AML-193 (cell line): Measurements from ENCODE around the gene CHRNA1.
A peak's percentile ranks its signal among the peaks of the same experiment; 100 is the strongest.
"Not testable (repeated sequence)": the region's sequence is repeated elsewhere in the genome, so short reads cannot be mapped to it uniquely, and the experiment has no call there.

Source experiments
- DNase-seq, 2 experiments: peaks; one replicate each; lab custom pipeline; 2025; lab: John Stamatoyannopoulos, UW

The CHRNA1 gene

DNA sequence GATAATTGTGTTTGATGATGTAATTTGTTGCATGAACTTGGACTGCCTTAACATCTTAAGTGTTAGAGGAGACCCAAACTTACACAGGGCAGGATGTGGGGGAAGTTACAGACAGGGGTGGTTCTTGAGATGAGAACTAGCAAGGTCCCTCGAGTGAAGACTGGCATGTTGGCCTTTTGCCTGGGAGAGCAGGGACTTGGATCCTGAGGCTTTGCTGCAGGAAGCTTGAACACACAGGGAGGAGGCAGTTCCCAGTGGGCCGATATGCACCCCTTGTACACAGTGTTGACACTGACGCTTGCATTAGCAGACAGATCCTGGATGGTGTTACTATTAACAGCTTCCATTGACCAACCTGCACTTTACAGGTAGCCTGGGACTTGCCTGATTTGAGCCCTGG lies 47.5 kb downstream of the CHRNA1 start:
- DNase-seq: no peak

GRCh38 chr2:174713686-174714085 lies 50.6 kb downstream of the CHRNA1 start:
- no peak for DNase-seq

- DNase-seq: no peak
These were observed 53.1 kb downstream of the CHRNA1 start for GRCh38 chr2:174711206-174711605.

DNA sequence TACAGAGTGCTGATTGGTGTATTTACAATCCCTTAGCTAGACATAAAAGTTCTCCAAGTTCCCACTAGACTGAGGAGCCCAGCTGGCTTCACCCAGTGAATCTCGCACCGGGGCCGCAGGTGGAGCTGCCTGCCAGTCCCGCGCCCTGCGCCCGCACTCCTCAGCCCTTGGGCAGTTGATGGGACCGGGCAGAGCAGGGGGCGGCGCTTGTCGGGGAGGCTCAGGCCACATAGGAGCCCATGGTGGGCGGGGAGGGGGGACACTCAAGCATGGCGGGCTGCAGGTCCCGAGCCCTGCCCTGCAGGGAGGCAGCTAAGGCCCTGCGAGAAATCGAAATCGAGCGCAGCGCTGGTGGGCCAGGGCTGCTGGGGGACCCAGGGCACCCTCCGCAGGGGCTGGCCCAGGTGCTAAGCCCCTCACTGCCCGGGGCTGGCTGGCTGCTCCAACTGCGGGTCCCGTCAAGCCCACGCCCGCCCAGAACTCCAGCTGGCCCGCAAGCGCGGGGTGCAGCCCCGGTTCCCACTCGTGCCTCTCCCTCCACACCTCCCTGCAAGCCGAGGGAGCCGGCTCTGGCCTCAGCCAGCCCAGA lies 54.8 kb downstream of the CHRNA1 start:
- DNase-seq: not testable (repeated sequence)

DNA sequence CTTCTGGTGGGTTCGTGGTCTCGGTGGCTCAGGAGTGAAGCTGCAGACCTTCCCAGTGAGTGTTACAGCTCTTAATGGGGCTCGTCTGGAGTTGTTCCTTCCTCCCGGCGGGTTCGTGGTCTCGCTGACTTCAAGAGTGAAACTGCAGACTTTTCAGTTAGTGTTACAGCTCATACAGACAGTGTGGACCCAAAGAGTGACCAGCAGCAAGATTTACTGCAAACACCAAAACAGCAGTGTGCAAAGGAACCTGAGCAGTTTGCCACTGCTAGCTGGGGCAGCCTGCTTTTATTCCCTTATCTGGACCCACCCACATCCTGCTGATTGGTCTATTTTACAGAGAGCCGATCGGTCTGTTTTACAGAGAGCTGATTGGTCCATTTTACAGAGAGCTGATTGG lies 55.6 kb downstream of the CHRNA1 start:
- no peak for DNase-seq

- no peak for DNase-seq
These were observed 59.0 kb downstream of the CHRNA1 start for GRCh38 chr2:174705321-174705720.

- peak; percentile 68 to 69 for DNase-seq
These were observed 59.6 kb downstream of the CHRNA1 start for GRCh38 chr2:174704642-174705041.

DNA sequence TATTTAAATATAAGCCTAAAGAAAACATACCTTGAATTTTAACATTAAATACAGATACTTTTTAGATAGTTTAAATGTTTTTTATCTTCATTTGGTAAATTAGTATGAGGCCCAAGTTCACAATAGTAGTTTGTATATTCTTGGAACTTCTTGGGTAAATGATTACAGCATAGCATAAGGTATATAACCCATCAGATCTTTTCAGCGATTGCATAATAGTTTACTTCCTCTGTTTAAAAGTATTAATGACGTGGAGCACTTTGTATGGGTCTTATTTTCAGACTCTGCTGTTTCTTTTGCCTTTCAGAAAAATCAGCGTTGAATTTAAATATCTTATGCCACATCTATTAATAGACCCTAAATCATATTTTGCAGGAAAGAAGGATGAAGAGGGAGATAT lies 60.2 kb downstream of the CHRNA1 start:
- DNase-seq: peak; percentile 77 to 81

DNA sequence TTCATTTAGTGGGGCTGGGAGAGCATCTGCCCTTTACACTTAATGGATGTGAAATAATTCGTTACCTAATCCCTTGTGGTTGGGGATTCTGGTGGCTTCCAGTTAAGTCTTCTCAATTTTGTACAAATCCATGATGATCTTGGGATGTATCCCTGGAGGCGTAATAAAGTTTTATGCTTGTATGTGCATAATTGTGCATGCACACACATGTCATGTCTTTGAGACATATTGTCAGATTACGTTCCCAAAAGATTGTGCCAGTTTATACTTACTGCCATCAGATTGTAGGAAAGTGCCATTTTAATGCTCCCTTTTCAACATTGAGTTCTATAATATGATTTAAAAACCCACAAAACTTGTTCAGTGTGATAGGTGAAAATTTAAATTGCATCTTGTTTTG lies 60.8 kb downstream of the CHRNA1 start:
- DNase-seq: no peak

- DNase-seq: no peak
These were observed 61.7 kb downstream of the CHRNA1 start for GRCh38 chr2:174702541-174702940.

DNA sequence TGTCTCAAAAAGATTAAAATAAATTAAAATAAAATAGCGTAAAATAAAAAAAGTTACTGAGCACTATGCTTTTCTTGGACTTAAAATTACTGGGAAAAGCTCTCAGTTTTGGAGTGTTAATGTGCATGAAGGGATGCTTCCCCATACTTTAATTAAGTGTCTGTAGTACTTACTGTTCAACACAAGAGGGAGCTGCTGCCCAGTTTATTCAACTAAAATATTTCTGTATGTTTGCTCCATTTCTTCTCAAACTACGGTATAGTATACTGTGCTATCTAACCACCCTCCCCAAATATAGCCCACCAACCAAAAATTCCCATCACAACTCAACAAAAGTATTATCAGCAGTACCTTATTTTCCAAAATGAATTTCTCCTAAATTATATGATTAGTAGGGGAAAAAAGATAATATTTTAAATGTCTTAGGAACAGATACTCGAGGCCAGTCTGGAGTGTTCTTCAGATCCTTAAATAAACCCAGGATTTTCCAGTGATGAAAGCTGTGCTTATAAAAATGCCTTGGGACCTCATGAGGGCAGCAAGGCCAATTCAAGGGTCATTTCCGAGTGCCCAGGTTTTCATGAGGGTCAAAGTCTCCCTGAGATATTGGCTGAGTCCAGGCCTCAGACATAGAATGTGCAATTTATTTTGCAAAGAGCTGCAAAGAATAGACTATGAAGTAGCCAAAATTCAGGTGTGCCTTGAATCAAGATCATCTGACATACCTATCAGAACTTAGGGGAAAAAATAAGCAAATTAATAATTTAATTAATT lies 64.1 kb downstream of the CHRNA1 start:
- DNase-seq: peak; percentile 66 to 67
